ENCODE results near the gene PRXL2C.
A peak's percentile ranks its signal among the peaks of the same experiment; 100 is the strongest.
"Not testable (repeated sequence)": the region's sequence is repeated elsewhere in the genome, so short reads cannot be mapped to it uniquely, and the experiment has no call there.

The PRXL2C gene

DNA sequence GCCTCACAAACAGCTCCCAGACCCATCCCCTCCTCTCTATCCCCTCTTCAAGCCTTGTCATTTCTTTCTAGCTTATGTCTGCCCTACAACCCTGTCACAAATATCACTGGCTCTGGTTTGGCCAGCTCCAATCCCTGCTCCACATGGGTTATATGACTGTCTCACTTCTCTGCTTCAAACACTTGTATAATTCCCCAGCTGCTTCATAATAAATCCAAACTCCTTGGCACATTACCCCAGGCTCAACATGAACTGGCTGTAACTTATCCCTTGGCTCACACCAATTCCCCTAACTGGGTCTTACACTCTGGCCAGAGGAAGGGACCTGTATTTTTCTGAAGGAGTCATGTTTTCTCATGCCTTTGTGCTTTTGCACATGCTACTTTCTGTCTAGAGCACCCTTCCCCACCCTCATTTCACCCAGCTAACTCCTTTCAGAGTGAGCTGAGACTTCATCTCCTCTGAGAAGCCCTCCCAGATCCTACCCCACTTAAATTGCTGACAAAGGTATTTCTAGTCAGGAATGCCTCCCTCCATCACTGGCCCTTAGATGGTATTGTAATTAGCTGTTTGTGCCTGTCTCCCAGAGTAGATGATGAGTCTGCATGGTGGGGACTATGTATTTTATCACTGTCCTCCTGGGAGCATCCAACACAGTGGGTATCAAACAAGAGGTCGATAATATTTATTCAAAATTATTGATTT, 5.3 kb downstream of the PRXL2C start:
- DNase-seq = no peak

GRCh38 chr9:96646081-96646991, 8.8 kb downstream of the PRXL2C start:
- DNase-seq = no peak

DNA sequence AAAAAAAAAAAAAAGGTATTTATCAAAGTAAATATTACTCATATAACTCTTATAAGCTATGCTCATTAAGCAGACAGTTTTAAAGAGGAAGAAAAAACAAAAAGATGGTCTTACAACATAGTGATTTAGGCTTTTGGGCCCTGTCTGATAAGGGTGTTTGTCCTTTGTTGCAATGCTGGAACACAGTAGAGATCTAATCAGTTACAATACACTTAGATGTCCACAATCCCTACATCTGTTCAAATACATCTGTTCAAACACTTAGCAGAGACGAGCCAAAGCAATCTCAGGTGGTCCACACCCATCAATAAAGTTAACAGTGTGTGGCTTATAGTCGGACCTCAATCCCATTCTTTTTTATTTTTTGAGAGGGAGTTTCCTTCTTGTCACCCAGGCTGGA, 11.0 kb downstream of the PRXL2C start:
- DNase-seq = no peak

DNA sequence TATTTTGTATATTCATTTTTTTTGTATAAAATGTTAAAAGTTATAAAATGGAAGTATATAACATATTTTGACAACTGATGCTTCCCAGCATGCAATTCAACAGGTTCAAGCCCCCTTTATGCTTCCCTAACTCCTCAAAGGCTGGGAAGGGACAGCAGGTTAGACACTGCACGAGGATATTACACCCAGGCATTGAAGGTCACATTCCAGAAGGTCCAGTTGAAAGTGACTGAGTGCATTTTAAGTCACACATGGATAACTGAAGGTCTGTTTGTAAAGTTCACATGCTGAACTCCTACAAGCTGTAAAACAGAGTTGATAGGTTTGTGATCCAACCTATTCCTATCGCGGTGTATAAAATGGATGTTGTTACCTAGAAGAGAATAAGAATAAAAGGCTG, 13.6 kb downstream of the PRXL2C start:
- no peak for DNase-seq

GRCh38 chr9:96638606-96639364, 16.3 kb downstream of the PRXL2C start:
- DNase-seq = no peak

- DNase-seq = no peak
Measured at GRCh38 chr9:96636368-96636767, 18.7 kb downstream of the PRXL2C start.

GRCh38 chr9:96633579-96633978, 21.5 kb downstream of the PRXL2C start:
- DNase-seq = not testable (repeated sequence)

DNA sequence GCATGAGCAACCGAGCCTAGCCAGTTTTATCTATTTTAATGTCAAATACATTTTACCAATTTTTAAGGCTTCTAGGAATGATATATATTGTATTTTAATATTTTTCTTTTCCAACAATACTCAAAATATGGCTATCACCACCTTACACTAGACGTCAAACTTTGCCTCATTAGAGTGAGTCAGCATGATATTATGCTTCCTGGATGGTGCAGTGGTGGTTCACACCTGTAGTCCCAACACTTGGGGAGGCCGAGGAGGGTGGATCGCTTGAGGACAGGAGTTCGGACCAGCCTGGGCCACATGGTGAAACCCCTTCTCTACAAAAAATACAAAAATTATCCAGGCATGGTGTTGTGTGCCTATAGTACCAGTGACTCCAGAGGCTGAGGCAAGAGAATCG, 28.2 kb downstream of the PRXL2C start:
- no peak for DNase-seq

DNA sequence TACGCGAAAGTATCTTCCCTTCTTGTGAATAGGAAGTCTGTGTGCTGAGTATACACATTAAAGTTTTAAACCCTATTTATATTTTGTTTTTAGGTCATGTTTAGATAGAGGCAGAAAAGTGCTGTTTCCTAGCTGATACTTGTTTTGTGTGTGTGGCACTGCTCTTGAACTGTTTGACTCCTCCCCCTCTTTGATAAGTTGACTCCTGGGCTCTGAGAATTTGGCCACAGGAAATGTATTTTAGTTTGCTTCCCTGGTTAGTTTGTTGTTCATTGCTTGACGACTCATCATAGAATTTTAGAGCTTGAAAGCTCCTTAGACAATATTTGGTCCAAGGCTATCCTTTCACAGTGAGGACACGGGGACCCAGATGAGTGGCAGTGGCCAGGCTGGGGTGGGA, 33.5 kb downstream of the PRXL2C start:
- no peak for DNase-seq

- no peak for DNase-seq
Measured at GRCh38 chr9:96620832-96621269, 34.3 kb downstream of the PRXL2C start.

DNA sequence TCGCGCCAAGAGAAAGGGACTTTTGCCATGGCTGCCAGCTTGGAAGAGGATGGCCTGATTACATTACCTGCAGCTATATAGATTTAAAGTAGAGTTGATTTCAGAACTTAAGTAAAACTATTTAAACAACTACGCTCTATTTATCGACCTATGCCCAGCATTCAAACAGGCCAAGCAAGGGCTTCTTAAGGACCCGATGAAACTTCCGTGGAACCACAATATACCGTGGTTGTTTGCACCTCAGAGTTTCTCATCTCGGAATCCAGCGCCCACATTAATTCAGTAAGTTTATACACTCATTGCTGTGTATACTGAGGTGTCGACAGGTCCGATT, 35.0 kb downstream of the PRXL2C start:
- DNase-seq = no peak

DNA sequence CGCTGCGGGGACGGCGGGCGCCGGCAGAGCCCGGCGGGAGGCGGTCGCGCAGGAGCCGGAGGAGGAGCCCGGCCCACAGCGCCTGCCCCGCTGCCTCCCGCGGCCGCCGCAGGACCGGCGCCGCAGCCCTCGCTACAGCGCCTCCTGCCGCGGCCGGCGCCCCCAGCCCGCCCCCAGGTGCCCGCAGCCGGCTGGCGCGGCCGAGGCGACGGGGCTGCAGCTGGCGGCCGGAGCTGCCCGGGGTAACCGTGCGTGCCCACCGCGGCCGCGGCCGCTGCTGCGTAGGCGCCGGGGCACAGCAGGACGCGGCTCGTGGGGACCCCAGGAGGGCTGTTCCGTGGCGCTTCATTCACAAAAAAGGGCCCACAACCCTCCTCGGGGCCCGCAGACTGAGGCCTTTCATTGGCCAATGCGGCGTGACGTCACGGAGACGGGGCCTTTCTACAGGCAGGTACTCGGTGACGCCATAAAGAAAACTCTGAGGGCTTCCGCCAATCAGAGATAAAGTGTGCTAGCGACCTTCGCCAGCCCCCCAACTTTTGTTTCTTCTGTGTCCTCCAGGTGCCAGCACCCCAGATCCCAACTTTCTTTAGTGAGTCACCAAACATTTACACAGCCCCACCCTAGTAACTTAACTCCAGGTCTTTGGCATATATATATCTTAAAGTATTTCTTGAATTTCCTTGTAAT, 35.5 kb downstream of the PRXL2C start, which contains the start of gene CDC14B:
Gene CDC14B, minus strand, starts transcription at position 353 of the 690 bp plus-strand sequence. CDS start 465 bp downstream, outside the sequence.
- DNase-seq = peak; percentile 16 to 94 (median 79)

- DNase-seq = peak in 2 of 56 donors; percentile 27 to 45
Measured at GRCh38 chr9:96619124-96619465, 36.0 kb downstream of the PRXL2C start.

GRCh38 chr9:96618209-96619123, 36.7 kb downstream of the PRXL2C start:
- DNase-seq = peak in 43 of 56 donors; percentile 8 to 82 (median 53)

DNA sequence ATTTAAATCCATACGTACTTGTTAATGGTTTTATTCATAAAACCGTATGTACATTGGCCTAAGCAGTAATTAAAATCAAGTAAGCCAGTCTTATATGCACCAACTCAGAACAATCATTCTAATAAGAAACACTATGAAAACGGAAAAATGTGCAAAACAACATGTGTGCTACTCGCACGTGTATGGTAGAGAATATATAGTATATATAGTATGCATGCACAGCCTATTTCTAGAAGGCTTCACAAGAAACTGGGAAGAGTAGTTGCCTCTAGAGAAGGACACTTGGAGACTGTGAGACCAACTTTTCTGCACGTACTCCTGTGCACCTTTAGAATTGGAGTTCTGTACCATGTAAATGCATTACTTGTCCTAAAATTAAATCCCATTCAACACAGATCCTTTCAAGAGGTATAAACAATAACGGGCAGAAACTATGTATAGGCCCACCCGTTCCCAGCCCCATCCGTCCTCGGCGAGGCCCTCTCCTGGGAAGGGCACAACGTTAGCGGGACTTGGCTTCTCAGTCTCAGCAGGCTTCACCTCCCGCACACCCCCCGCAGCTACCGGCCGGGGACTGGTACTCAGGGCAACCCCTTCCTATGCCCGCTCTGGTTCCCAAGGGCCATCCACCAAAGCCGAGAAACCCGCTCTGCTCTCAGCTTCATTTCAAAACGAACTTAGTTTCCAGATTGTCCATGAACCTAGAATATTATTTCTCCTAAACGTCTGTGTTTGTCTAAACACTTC, 37.5 kb downstream of the PRXL2C start:
- DNase-seq = peak in 32 of 56 donors; percentile 2 to 63 (median 31)

- no peak for DNase-seq
Measured at GRCh38 chr9:96616817-96617438, 38.2 kb downstream of the PRXL2C start.

DNA sequence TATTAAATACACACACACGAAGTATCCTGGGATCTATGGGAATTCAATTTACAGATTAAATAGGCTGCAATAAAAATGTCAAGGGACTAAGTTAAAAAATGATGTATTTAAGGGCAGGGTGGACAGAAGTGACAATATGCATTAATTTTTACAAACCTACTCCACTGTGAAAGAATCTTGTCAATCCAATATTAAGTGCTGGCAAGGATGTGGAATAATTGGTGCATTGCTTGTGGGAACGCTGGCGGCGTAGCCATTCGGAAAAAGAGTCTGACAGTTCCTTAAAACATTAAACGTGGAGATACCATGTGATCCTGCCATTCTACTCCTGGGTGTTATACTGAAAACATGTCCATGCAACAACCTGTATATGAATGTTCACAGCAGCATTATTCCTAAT, 39.7 kb downstream of the PRXL2C start:
- DNase-seq = no peak

GRCh38 chr9:96614664-96615063, 40.5 kb downstream of the PRXL2C start:
- not testable (repeated sequence) for DNase-seq
